ENCODE data around the gene CFAP221. TPM values are rescaled to one million over a fixed set of nuclear protein-coding genes. Genes with fewer than 3 reads are reported as not detected.

CFAP221 gene
- polyA plus RNA-seq, 1 donor (not counting 4 experiments of a cell fraction or from before 2014, with no cell fraction given): not detected

- H3K36me3 ChIP-seq (ENCODE audit: control insufficient read depth in 2 of 2, extremely low read depth in 1 of 2, insufficient read depth in 2 of 2, low read length in 2 of 2): no peaks in the 10 kb centered on the region
- no peaks in the 10 kb centered on the region for H3K4me1 ChIP-seq (ENCODE audit: control insufficient read depth, extremely low read depth, insufficient read depth, low read length)
- dilution Hi-C loops (cut with MboI; ENCODE audit: extremely low pct_ligation_motif_present, low sequenced_read_pairs): no loop called here
- H2AFZ ChIP-seq (ENCODE audit: control insufficient read depth, low read length): no peak overlapping the region
- no peak overlapping the region for H3K4me2 ChIP-seq (ENCODE audit: control insufficient read depth, extremely low read depth, insufficient read depth, low read depth, low read length)
- H3K4me3 ChIP-seq (ENCODE audit: control insufficient read depth in 2 of 3, extremely low read depth in 1 of 3, insufficient read depth in 2 of 3, low read depth in 1 of 3, low read length in 3 of 3): no peak overlapping the region
- no peak for TF ChIP-seq EZH2 (IDR thresholded peaks at IDR 0.05; ENCODE audit: low read length)
- TF ChIP-seq, protein P1, sequence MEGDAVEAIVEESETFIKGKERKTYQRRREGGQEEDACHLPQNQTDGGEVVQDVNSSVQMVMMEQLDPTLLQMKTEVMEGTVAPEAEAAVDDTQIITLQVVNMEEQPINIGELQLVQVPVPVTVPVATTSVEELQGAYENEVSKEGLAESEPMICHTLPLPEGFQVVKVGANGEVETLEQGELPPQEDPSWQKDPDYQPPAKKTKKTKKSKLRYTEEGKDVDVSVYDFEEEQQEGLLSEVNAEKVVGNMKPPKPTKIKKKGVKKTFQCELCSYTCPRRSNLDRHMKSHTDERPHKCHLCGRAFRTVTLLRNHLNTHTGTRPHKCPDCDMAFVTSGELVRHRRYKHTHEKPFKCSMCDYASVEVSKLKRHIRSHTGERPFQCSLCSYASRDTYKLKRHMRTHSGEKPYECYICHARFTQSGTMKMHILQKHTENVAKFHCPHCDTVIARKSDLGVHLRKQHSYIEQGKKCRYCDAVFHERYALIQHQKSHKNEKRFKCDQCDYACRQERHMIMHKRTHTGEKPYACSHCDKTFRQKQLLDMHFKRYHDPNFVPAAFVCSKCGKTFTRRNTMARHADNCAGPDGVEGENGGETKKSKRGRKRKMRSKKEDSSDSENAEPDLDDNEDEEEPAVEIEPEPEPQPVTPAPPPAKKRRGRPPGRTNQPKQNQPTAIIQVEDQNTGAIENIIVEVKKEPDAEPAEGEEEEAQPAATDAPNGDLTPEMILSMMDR (optimal IDR thresholded peaks at IDR 0.05 in 1 of 3, IDR thresholded peaks at IDR 0.05 in 1 of 3, conservative IDR thresholded peaks at IDR 0.05 in 1 of 3; ENCODE audit: extremely low read depth in 1 of 3, insufficient read depth in 2 of 3, low read length in 3 of 3): no peak
- H4K20me1 ChIP-seq (ENCODE audit: control insufficient read depth, extremely low read depth, insufficient read depth, low read length): no peaks in the 10 kb centered on the region
- H3K79me2 ChIP-seq (ENCODE audit: control insufficient read depth, insufficient read depth, low read length): no peaks in the 10 kb centered on the region
- FAIRE-seq: no peak
- no peaks in the 10 kb centered on the region for H3K27me3 ChIP-seq (ENCODE audit: control insufficient read depth, extremely low read depth, insufficient read depth, low read length)
- DNase-seq (ENCODE audit: low read depth, low spot score): no peak
- no peaks in the 10 kb centered on the region for H3K9me1 ChIP-seq (ENCODE audit: control insufficient read depth, extremely low read depth, insufficient read depth, low read length)
- H3K9ac ChIP-seq (ENCODE audit: control insufficient read depth, extremely low read depth, insufficient read depth, low read length): no peak overlapping the region
- no peak overlapping the region for H3K27ac ChIP-seq (ENCODE audit: control insufficient read depth, insufficient read depth, low read length)
- H3K9me3 ChIP-seq (ENCODE audit: control insufficient read depth, low read depth, low read length): no peaks in the 10 kb centered on the region
Measured at GRCh38 chr2:119693967-119694366, 149.7 kb downstream of the CFAP221 start.

- DNase-seq (ENCODE audit: low read depth, low spot score) (no peak), FAIRE-seq (no peak)
- Histone ChIP-seq H3K9me1 (ENCODE audit: control insufficient read depth, extremely low read depth, insufficient read depth, low read length) (no peaks in the 10 kb centered on the region), H2AFZ (ENCODE audit: control insufficient read depth, low read length) (no peak overlapping the region), H3K36me3 (ENCODE audit: control insufficient read depth in 2 of 2, extremely low read depth in 1 of 2, insufficient read depth in 2 of 2, low read length in 2 of 2) (no peaks in the 10 kb centered on the region), H4K20me1 (ENCODE audit: control insufficient read depth, extremely low read depth, insufficient read depth, low read length) (no peaks in the 10 kb centered on the region), H3K9me3 (ENCODE audit: control insufficient read depth, low read depth, low read length) (no peaks in the 10 kb centered on the region), H3K4me3 (ENCODE audit: control insufficient read depth in 2 of 3, extremely low read depth in 1 of 3, insufficient read depth in 2 of 3, low read depth in 1 of 3, low read length in 3 of 3) (no peak overlapping the region), H3K79me2 (ENCODE audit: control insufficient read depth, insufficient read depth, low read length) (no peaks in the 10 kb centered on the region), H3K27ac (ENCODE audit: control insufficient read depth, insufficient read depth, low read length) (no peak overlapping the region), H3K27me3 (ENCODE audit: control insufficient read depth, extremely low read depth, insufficient read depth, low read length) (no peaks in the 10 kb centered on the region), H3K9ac (ENCODE audit: control insufficient read depth, extremely low read depth, insufficient read depth, low read length) (no peak overlapping the region), H3K4me2 (ENCODE audit: control insufficient read depth, extremely low read depth, insufficient read depth, low read depth, low read length) (no peak overlapping the region), H3K4me1 (ENCODE audit: control insufficient read depth, extremely low read depth, insufficient read depth, low read length) (no peaks in the 10 kb centered on the region)
- dilution Hi-C loops (cut with MboI; ENCODE audit: extremely low pct_ligation_motif_present, low sequenced_read_pairs): no loop called here
- TF ChIP-seq, protein P1 (optimal IDR thresholded peaks at IDR 0.05 in 1 of 3, IDR thresholded peaks at IDR 0.05 in 1 of 3, conservative IDR thresholded peaks at IDR 0.05 in 1 of 3; ENCODE audit: extremely low read depth in 1 of 3, insufficient read depth in 2 of 3, low read length in 3 of 3): no peak
- TF ChIP-seq EZH2 (IDR thresholded peaks at IDR 0.05; ENCODE audit: low read length): no peak
Measured at GRCh38 chr2:119694470-119694844, 150.2 kb downstream of the CFAP221 start.

All from keratinocyte (primary cell).